Caco-2 (cell line): ENCODE results near the gene RHBDL2. TPM values are rescaled to one million over a fixed set of nuclear protein-coding genes. Genes with fewer than 3 reads are reported as not detected.

Source experiments
- BruUV-seq: library from RNA; stranded (reverse); fragments of 400-500 nt; replicated peaks from 2 replicates; lab custom pipeline; 2021; lab: Mats Ljungman, UMichigan
- CTCF ChIA-PET: fragments of 300-600 bp; sonication (Branson Sonifier 250); formaldehyde crosslinking; loops from one replicate; lab custom pipeline; 2022; ENCODE audit warnings: antibody characterized with exemption; lab: Charles Lee
- POLR2A ChIA-PET: fragments of 300-600 bp; sonication (Branson Sonifier 250); formaldehyde crosslinking; loops from one replicate; lab custom pipeline; 2022; ENCODE audit warnings: antibody characterized with exemption; lab: Charles Lee
- DNase-seq, 2 experiments: peaks; one replicate each; pipeline versions ENCODE4 v3.0.0 to v3.0.0-alpha.2; 2020 to 2022
- H3K27me3 ChIP-seq: replicated peaks from 2 replicates; pipeline ENCODE4 v1.6.0; 2011; ENCODE audit warnings: low read length; ENCODE audit not compliant: control insufficient read depth, insufficient read depth
- H3K36me3 ChIP-seq: 2 replicates; pipeline ENCODE4 v1.5.1; 2011; ENCODE audit warnings: low read length; ENCODE audit not compliant: control insufficient read depth, insufficient read depth
- H3K4me1 ChIP-seq: fragments of 250-450 bp; sonication (Bioruptor Pico); 2 replicates; pipeline ENCODE4 v1.5.1; 2020; ENCODE audit warnings: mild to moderate bottlenecking
- H3K4me3 ChIP-seq: 2 replicates; pipeline ENCODE4 v1.5.1; 2011; ENCODE audit warnings: low read depth, mild to moderate bottlenecking, control low read depth, low read length
- H3K9me3 ChIP-seq: fragments of 250-450 bp; sonication (Bioruptor Pico); 2 replicates; pipeline ENCODE4 v1.5.1; 2020; ENCODE audit warnings: mild to moderate bottlenecking, moderate library complexity
- H3K27ac Mint-ChIP-seq: one replicate; pipeline ENCODE4 v1.8.0; 2022; ENCODE audit warnings: mixed read lengths; ENCODE audit not compliant: unreplicated experiment
- H3K27me3 Mint-ChIP-seq: one replicate; pipeline ENCODE4 v1.8.0; 2022; ENCODE audit warnings: mixed read lengths; ENCODE audit not compliant: insufficient read depth, unreplicated experiment
- H3K36me3 Mint-ChIP-seq: one replicate; pipeline ENCODE4 v1.8.0; 2022; ENCODE audit warnings: mild to moderate bottlenecking, mixed read lengths; ENCODE audit not compliant: insufficient read depth, unreplicated experiment
- H3K4me1 Mint-ChIP-seq: one replicate; pipeline ENCODE4 v1.8.0; 2022; ENCODE audit warnings: low read depth, mixed read lengths; ENCODE audit not compliant: unreplicated experiment
- H3K4me3 Mint-ChIP-seq: one replicate; pipeline ENCODE4 v1.8.0; 2022; ENCODE audit warnings: mild to moderate bottlenecking, moderate library complexity, mixed read lengths; ENCODE audit not compliant: unreplicated experiment
- H3K9me3 Mint-ChIP-seq: one replicate; pipeline ENCODE4 v1.8.0; 2022; ENCODE audit warnings: mixed read lengths; ENCODE audit not compliant: unreplicated experiment
- intact Hi-C: fragments of 100-400 bp; cut with micrococcal nuclease; formaldehyde crosslinking; loops from one replicate; pipeline ENCODE4 v1.10.0; 2022; ENCODE audit not compliant: unreplicated experiment
- total RNA-seq: library from RNA; stranded (reverse); gene quantifications from 2 replicates; pipeline ENCODE4 v1.2.3, GENCODE V29; 2022
- TF ChIP-seq, protein P1 (sequence below), 2 experiments: fragments of 200-600 bp in 1 of 2; IDR thresholded peaks; 1 replicate in 1 of 2; 2 replicates in 1 of 2; pipeline versions ENCODE4 v1.5.1 to v1.8.0; 2011 to 2022; ENCODE audit warnings: antibody characterized with exemption in 1 of 2, control low read depth in 1 of 2, inconsistent platforms in 1 of 2, low read depth in 1 of 2, low read length in 1 of 2, mild to moderate bottlenecking in 1 of 2, moderate library complexity in 1 of 2; ENCODE audit not compliant: insufficient read depth in 1 of 2, severe bottlenecking in 1 of 2, unreplicated experiment in 1 of 2

The RHBDL2 gene
- total RNA-seq, 1 experiment from 2014 or later, result not detected

DNA sequence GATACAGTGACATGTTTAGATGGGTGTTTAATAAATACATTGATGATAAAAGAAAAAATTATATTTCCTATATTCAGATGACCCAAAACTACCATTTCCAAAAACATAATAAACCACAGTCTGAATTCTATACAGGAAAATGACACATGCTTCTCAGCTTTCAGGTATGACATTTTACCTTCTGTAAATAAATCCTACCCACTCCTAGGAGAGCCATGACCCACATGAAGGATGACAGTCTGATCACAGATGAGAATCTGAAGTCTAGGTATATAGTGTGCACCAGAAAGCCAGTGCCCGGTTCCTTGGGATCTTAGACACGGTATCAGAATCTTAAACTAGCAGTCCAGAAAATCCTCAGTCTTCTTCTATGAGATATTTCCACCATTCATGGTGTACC is 56.5 kb downstream of the RHBDL2 start:
- no TSS peak for BruUV-seq
- H3K9me3 Mint-ChIP-seq, result no peaks in the 10 kb centered on the region
- TF ChIP-seq, protein P1, sequence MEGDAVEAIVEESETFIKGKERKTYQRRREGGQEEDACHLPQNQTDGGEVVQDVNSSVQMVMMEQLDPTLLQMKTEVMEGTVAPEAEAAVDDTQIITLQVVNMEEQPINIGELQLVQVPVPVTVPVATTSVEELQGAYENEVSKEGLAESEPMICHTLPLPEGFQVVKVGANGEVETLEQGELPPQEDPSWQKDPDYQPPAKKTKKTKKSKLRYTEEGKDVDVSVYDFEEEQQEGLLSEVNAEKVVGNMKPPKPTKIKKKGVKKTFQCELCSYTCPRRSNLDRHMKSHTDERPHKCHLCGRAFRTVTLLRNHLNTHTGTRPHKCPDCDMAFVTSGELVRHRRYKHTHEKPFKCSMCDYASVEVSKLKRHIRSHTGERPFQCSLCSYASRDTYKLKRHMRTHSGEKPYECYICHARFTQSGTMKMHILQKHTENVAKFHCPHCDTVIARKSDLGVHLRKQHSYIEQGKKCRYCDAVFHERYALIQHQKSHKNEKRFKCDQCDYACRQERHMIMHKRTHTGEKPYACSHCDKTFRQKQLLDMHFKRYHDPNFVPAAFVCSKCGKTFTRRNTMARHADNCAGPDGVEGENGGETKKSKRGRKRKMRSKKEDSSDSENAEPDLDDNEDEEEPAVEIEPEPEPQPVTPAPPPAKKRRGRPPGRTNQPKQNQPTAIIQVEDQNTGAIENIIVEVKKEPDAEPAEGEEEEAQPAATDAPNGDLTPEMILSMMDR (IDR thresholded peaks at IDR 0.05; ENCODE audit: insufficient read depth in 1 of 2, low read depth in 1 of 2, low read length in 1 of 2, severe bottlenecking in 1 of 2, unreplicated experiment in 1 of 2), result no peak
- DNase-seq, result no peak
- ChIA-PET CTCF (no interaction called here), POLR2A (no interaction called here)
- no peak overlapping the region for H3K4me3 Mint-ChIP-seq
- no peaks in the 10 kb centered on the region for H3K27me3 Mint-ChIP-seq
- H3K36me3 Mint-ChIP-seq, result no peaks in the 10 kb centered on the region
- intact Hi-C loops, result no loop called here
- H3K4me1 Mint-ChIP-seq, result no peaks in the 10 kb centered on the region
- Histone ChIP-seq H3K9me3 (no peaks in the 10 kb centered on the region), H3K4me1 (no peaks in the 10 kb centered on the region), H3K36me3 (no peaks in the 10 kb centered on the region), H3K27me3 (no peaks in the 10 kb centered on the region), H3K4me3 (no peak overlapping the region)
- H3K27ac Mint-ChIP-seq, result no peak overlapping the region

DNA sequence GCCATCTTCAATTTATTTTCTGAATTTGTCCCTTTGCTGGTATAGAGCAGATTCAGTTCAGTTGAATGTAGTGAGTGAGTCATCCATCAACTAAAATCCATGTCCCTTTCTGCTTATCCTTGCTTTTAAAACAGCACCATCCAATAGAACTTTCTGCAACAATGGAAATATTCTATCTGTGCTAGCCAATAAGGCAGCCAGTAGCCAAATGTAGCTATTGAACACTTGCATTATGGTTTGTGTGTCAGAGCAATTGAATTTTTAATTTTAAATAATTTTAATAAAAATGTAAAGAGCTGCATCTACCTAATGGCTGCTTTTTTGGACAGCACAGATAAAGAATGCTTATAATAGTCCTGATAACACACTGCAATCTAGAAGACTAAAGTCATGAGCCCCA is 60.1 kb downstream of the RHBDL2 start, which contains the start of gene GJA9:
Gene GJA9 (minus strand): TSS at position 101 of the 400 bp plus-strand sequence. CDS start 5,489 bp downstream, outside the sequence.
- CTCF ChIA-PET, result no interaction called here
- BruUV-seq, result no TSS peak
- Histone ChIP-seq H3K4me3 (no peak within 1 kb of the TSS), H3K36me3 (no peaks in the 10 kb centered on the region), H3K4me1 (no peaks in the 10 kb centered on the region), H3K27me3 (no peaks in the 10 kb centered on the region), H3K9me3 (no peaks in the 10 kb centered on the region)
- H3K27ac Mint-ChIP-seq, result no peak within 1 kb of the TSS
- H3K9me3 Mint-ChIP-seq, result no peaks in the 10 kb centered on the region
- POLR2A ChIA-PET, result no interaction called here
- H3K27me3 Mint-ChIP-seq, result no peaks in the 10 kb centered on the region
- no peaks in the 10 kb centered on the region for H3K36me3 Mint-ChIP-seq
- TF ChIP-seq, protein P1 (IDR thresholded peaks at IDR 0.05; ENCODE audit: insufficient read depth in 1 of 2, low read depth in 1 of 2, low read length in 1 of 2, severe bottlenecking in 1 of 2, unreplicated experiment in 1 of 2), result no peak
- H3K4me1 Mint-ChIP-seq, result no peaks in the 10 kb centered on the region
- DNase-seq, result no peak
- intact Hi-C loops, result no loop called here
- H3K4me3 Mint-ChIP-seq, result no peak within 1 kb of the TSS

DNA sequence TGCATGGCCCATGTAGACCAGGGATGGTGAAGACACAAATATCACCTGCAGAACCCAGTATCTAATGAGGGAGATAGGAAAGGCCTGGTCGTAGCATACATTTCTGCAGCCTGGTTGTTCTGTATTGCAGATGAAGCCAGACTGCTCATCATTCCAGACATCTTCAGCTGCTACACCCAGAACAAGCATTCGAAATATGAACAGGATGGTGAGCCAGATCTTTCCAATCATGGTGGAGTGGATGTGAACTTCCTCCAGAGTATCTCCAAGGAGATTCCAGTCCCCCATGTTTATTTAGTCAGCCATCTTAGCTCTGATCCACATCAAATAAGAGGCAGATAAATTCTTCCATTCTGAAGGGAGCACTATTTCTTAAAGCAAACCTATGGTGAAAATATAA is 65.8 kb downstream of the RHBDL2 start:
- intact Hi-C loops, result loop anchor here (10.0 kb wide), 1 partner anchor 219 kb away; no protein-coding TSS in a partner anchor
- DNase-seq, result no peak
- no TSS peak for BruUV-seq

More for the DNA sequence above, 65.8 kb downstream of the RHBDL2 start:
- ChIA-PET POLR2A (no interaction called here), CTCF (interaction anchor here (0.5 kb wide), 1 partner anchor 221 kb away, joined by 3 read pairs; no protein-coding TSS in a partner anchor)
- Histone ChIP-seq H3K4me1 (no peaks in the 10 kb centered on the region), H3K9me3 (no peaks in the 10 kb centered on the region), H3K36me3 (no peaks in the 10 kb centered on the region), H3K4me3 (no peak overlapping the region), H3K27me3 (no peaks in the 10 kb centered on the region)
- TF ChIP-seq, protein P1 (IDR thresholded peaks at IDR 0.05; ENCODE audit: insufficient read depth in 1 of 2, low read depth in 1 of 2, low read length in 1 of 2, severe bottlenecking in 1 of 2, unreplicated experiment in 1 of 2), result no peak
- Mint-ChIP-seq H3K36me3 (no peaks in the 10 kb centered on the region), H3K27me3 (no peaks in the 10 kb centered on the region), H3K9me3 (no peaks in the 10 kb centered on the region), H3K4me1 (peaks cover 7% of the 10 kb centered on the region), H3K27ac (no peak overlapping the region), H3K4me3 (no peak overlapping the region)
